Activated B cell treated with CpG ODN at 0.5 μM for 24 hours (primary cell): ENCODE results near the gene THOC6. TPM values are rescaled to one million over a fixed set of nuclear protein-coding genes. Genes with fewer than 3 reads are reported as not detected.

ENCODE experiments used
- ATAC-seq: fragments of 200-7000 bp; cut with Tn5 transposase; one replicate; pipeline ENCODE4 v1.10.0; 2021; ENCODE audit warnings: low read depth, mild to moderate bottlenecking, moderate library complexity
- CTCF ChIA-PET: fragments of 350-600 bp; sonication (Branson Sonifier 250); formaldehyde crosslinking; loops from one replicate; lab custom pipeline; 2021; ENCODE audit warnings: antibody characterized with exemption; lab: Charles Lee
- POLR2A ChIA-PET: fragments of 350-600 bp; sonication (Branson Sonifier 250); formaldehyde crosslinking; loops from one replicate; lab custom pipeline; 2021; ENCODE audit warnings: antibody characterized with exemption; lab: Charles Lee
- DNase-seq: peaks from one replicate; pipeline ENCODE4 v3.0.0; 2022
- H3K27ac Mint-ChIP-seq: one replicate; pipeline ENCODE4 v1.8.0; 2020; ENCODE audit warnings: mixed read lengths
- H3K27me3 Mint-ChIP-seq: one replicate; pipeline ENCODE4 v1.8.0; 2021; ENCODE audit warnings: mixed read lengths
- H3K36me3 Mint-ChIP-seq: one replicate; pipeline ENCODE4 v1.8.0; 2021; ENCODE audit warnings: low read depth, mixed read lengths
- H3K4me1 Mint-ChIP-seq: one replicate; pipeline ENCODE4 v1.8.0; 2021; ENCODE audit warnings: mixed read lengths
- H3K4me3 Mint-ChIP-seq: one replicate; pipeline ENCODE4 v1.8.0; 2020; ENCODE audit warnings: mild to moderate bottlenecking, mixed read lengths
- H3K9me3 Mint-ChIP-seq: one replicate; pipeline ENCODE4 v1.8.0; 2020; ENCODE audit warnings: mixed read lengths
- intact Hi-C: fragments of 100-400 bp; cut with micrococcal nuclease; formaldehyde crosslinking; loops from one replicate; pipeline ENCODE4 v1.15.1; 2024
- total RNA-seq: library from RNA; stranded (reverse); gene quantifications from 2 replicates; pipeline ENCODE4 v1.2.3, GENCODE V29; 2022
- TF ChIP-seq, protein P1 (sequence below): fragments of 200-600 bp; IDR thresholded peaks from one replicate; pipeline ENCODE4 v1.8.0; 2022; ENCODE audit warnings: antibody characterized with exemption, mild to moderate bottlenecking

THOC6 gene
- total RNA-seq, 1 donor from 2014 or later = 45.8 TPM

DNA sequence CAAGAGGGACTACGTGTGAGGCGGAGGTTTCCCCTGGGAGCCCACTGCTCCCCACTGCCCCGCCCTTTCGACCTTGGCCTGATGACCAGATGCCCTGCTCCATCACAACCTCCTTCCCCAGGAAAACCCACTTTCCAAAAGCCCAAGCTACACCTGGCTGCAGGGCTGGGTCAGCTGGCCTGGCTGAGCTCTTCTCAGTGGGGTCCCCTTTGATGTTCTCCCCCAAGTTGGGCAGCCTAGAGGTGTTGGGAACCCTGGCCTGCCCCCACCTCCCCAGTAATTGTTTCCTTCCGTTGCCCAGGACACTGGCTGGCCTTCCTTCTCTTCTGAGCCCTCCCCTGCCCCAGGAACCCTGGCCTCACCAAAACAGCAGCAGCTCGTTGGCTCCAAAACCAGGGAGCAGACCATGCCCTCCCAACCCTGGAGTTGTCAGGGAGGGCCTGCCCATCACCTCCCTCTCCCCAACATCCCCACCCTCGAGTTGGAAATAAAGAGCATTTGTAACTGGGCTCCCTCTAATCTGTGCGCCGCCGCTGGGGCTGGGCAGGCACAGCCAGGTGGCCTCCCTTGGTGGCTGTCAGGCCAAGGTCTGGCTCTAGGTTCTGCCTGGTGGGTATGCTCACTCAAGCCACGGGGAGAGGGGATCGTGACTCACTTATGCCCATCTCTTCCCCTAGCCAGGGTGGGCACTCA, 9.7 kb upstream of the THOC6 start:
- POLR2A ChIA-PET = interaction anchor here (0.6 kb wide), 1 partner anchor 14 kb away, joined by 7 read pairs; no protein-coding TSS in a partner anchor
- H3K27ac Mint-ChIP-seq = no peak overlapping the region

DNA sequence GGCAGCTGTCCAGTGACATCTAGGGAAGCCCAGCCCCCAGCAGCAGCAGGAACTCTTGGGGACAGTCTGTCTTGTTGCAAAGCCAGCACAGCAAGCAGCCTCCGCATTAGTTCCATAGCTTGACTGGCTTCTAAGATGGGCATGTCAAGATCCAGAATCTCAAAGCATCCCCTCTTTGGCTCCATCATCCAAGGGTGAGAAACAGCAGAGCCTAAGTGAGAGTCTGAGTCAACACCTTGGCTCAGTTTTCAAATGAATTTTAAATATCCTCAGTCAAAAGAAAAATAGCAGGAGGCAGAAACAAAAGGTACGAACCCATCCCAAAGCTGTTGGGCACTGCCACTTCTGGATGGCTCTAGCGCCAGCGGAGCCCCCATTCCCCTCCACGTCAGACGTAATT, 8.9 kb upstream of the THOC6 start:
- peaks cover 14% of the 10 kb centered on the region for H3K4me1 Mint-ChIP-seq
- DNase-seq = no peak
- H3K36me3 Mint-ChIP-seq = no peaks in the 10 kb centered on the region
- no peaks in the 10 kb centered on the region for H3K9me3 Mint-ChIP-seq
- TF ChIP-seq, protein P1, sequence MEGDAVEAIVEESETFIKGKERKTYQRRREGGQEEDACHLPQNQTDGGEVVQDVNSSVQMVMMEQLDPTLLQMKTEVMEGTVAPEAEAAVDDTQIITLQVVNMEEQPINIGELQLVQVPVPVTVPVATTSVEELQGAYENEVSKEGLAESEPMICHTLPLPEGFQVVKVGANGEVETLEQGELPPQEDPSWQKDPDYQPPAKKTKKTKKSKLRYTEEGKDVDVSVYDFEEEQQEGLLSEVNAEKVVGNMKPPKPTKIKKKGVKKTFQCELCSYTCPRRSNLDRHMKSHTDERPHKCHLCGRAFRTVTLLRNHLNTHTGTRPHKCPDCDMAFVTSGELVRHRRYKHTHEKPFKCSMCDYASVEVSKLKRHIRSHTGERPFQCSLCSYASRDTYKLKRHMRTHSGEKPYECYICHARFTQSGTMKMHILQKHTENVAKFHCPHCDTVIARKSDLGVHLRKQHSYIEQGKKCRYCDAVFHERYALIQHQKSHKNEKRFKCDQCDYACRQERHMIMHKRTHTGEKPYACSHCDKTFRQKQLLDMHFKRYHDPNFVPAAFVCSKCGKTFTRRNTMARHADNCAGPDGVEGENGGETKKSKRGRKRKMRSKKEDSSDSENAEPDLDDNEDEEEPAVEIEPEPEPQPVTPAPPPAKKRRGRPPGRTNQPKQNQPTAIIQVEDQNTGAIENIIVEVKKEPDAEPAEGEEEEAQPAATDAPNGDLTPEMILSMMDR = no peak
- POLR2A ChIA-PET = no interaction called here
- intact Hi-C loops = no loop called here
- H3K4me3 Mint-ChIP-seq = no peak overlapping the region
- H3K27ac Mint-ChIP-seq = no peak overlapping the region
- H3K27me3 Mint-ChIP-seq = peaks cover 18% of the 10 kb centered on the region
- CTCF ChIA-PET = no interaction called here
- ATAC-seq = no peak

More for the DNA sequence above, 9.7 kb upstream of the THOC6 start:
- intact Hi-C loops = no loop called here
- Mint-ChIP-seq H3K9me3 (no peaks in the 10 kb centered on the region), H3K4me1 (peaks cover 9% of the 10 kb centered on the region), H3K4me3 (no peak overlapping the region), H3K27me3 (peaks cover 18% of the 10 kb centered on the region), H3K36me3 (no peaks in the 10 kb centered on the region)
- CTCF ChIA-PET = no interaction called here
- DNase-seq = no peak
- ATAC-seq = no peak
- TF ChIP-seq, protein P1 = no peak

DNA sequence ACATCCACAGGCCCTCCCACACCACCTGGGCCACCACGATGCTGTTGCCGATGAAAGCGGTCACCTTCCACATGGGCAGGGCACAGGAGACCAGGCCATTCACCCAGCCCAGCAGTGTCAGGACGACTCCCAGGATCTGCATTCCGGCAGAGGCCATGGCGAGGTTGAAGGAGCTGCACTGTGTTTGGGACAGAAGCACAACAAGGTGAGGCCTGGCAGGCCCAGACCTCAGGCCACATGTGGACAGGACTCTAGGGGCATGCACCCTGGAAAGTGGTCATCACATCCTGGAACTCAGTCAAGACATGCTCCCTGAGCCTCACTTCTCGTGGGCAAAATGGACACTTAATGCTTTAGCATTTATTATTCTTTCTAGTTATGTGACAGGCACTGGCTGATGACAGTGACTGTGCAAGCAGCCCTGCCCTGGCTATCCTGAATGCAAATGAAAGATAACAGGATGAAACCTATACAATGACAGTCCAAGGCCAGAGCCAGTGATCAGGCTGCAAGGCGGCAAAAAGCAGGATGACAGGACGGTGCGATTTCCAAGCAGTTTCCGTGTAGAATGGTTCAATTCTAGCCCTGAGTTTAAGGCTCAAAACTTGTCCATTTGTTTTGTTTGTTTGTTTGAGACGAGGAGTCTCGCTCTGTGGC, 7.8 kb upstream of the THOC6 start:
- H3K9me3 Mint-ChIP-seq = no peaks in the 10 kb centered on the region
- H3K27me3 Mint-ChIP-seq = peaks cover 18% of the 10 kb centered on the region
- intact Hi-C loops = no loop called here
- no peak overlapping the region for H3K27ac Mint-ChIP-seq
- H3K4me1 Mint-ChIP-seq = peaks cover 19% of the 10 kb centered on the region
- H3K4me3 Mint-ChIP-seq = no peak overlapping the region
- POLR2A ChIA-PET = no interaction called here
- H3K36me3 Mint-ChIP-seq = no peaks in the 10 kb centered on the region
- ATAC-seq (no peak), DNase-seq (no peak)
- CTCF ChIA-PET = no interaction called here
- TF ChIP-seq, protein P1 = no peak

DNA sequence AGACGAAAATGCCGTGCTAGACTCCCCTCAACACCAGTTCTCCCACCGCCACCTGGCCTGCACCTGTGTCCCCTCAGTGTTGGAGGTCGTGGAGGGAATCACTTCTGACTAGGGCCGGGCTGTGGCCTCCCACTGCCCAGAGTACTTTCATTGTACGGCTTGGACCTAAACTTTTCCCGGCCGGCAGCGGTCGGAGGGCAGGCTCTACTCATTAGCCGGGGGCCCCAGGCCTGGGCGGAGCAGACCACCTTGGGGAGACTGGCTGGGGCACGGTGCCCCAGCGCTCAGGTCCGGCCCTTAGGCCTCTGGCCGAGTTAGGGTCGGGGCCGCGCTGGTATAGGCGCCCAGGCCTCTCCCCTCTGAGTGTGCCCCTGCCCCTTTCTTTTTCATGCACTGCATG, 6.5 kb upstream of the THOC6 start:
- intact Hi-C loops = no loop called here
- POLR2A ChIA-PET = no interaction called here
- TF ChIP-seq, protein P1 = no peak
- H3K4me1 Mint-ChIP-seq = peaks cover 32% of the 10 kb centered on the region
- H3K27me3 Mint-ChIP-seq = peaks cover 18% of the 10 kb centered on the region
- DNase-seq (no peak), ATAC-seq (no peak)
- H3K36me3 Mint-ChIP-seq = no peaks in the 10 kb centered on the region
- no peak overlapping the region for H3K4me3 Mint-ChIP-seq
- CTCF ChIA-PET = no interaction called here
- H3K9me3 Mint-ChIP-seq = no peaks in the 10 kb centered on the region
- H3K27ac Mint-ChIP-seq = no peak overlapping the region

DNA sequence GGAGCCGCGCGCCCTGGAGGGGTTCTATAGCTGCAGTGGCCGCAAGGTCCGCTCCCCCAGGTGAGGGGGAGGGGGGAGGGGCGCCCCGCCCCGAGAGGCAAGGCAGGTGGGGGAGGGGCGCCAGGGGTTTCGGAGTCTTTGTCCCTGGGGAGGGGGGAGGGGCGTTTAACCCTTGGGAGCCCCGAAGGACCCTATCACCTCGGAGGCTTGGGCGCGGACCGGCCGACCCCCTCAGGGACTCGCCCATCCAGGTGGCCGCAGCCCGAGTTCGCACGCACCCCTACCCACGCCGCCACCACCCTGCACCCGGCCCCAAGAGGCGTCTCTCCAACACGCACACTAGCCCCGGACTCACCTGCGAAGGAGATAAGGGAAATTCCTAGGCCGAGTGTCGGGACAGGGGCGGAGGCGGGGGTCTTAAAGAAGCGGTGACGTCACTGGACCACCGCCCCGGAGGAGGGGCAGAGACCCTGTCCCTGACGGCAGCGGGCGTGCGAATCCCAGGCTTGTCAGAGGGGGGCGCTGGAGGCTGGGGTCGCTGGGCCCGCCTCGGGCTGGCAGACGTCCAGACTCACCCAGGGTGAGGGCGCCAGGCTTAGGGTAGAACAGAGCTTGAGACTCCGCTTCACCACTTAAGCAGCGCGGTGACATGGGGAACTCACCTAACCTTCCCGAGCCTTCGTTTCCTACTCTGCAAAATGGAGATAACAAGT, 5.9 kb upstream of the THOC6 start, which contains the start of gene CLDN6:
TSS of gene CLDN6 (minus strand) at position 390 of the 713 bp plus-strand sequence. CDS start 2,162 bp downstream, outside the sequence.
- DNase-seq (no peak), ATAC-seq (no peak)
- Mint-ChIP-seq H3K27me3 (peaks cover 12% of the 10 kb centered on the region), H3K36me3 (no peaks in the 10 kb centered on the region), H3K9me3 (no peaks in the 10 kb centered on the region), H3K4me1 (peaks cover 35% of the 10 kb centered on the region), H3K4me3 (no peak within 1 kb of the TSS), H3K27ac (no peak within 1 kb of the TSS)
- TF ChIP-seq, protein P1 = no peak
- ChIA-PET CTCF (interaction anchor here (0.6 to 2.4 kb wide), 2 partner anchors 11 to 14 kb away, joined by 6 to 12 read pairs; no protein-coding TSS in a partner anchor), POLR2A (no interaction called here)
- intact Hi-C loops = no loop called here
